Brain pericyte (primary cell): ENCODE data around the gene SLCO1A2.

Experiments
- DNase-seq: peaks from one replicate; pipeline ENCODE4 v3.0.0-alpha.2; 2012; ENCODE audit warnings: low read depth, low spot score

Gene SLCO1A2

GRCh38 chr12:21219206-21219605 is 115.5 kb downstream of the SLCO1A2 start:
- DNase-seq: no peak
